ENCODE results near the gene OR52L1.

OR52L1 gene

DNA sequence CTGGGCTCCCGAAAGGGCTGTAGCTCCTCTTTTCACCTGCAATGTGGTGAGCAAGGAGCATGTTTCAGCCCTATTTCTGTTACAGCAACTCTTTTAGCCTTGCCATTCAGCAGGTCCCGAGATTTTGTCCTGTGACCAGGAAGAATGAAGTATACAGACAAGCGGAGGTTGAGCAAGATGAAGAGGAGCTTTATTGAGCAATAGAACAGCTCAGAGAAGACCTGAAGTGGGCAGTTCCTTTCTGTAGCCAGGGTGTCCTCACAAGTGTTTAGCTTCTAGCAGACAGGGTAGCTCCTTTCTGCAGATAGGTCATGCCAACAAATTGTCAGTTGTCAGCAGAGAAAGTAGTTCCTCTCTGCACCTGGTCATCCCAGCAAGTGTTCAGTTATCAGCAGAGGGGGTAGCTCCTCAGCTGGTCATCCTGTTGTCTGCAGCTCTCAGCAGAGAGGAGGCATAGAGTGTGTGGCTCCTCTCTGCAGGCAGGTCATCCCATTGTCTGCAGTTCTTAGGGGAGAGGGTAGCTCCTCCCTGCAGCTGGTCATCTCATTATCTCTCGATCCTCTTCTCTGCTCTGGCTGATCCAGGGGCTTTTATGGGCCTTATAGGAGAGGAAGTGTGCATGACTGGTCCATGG lies 25.4 kb upstream of the OR52L1 start:
- H3K4me3 ChIP-seq (ENCODE audit: low read depth, low read length): no peak overlapping the region
- DNase-seq (ENCODE audit: low read depth): no peak
- TF ChIP-seq, protein P1, sequence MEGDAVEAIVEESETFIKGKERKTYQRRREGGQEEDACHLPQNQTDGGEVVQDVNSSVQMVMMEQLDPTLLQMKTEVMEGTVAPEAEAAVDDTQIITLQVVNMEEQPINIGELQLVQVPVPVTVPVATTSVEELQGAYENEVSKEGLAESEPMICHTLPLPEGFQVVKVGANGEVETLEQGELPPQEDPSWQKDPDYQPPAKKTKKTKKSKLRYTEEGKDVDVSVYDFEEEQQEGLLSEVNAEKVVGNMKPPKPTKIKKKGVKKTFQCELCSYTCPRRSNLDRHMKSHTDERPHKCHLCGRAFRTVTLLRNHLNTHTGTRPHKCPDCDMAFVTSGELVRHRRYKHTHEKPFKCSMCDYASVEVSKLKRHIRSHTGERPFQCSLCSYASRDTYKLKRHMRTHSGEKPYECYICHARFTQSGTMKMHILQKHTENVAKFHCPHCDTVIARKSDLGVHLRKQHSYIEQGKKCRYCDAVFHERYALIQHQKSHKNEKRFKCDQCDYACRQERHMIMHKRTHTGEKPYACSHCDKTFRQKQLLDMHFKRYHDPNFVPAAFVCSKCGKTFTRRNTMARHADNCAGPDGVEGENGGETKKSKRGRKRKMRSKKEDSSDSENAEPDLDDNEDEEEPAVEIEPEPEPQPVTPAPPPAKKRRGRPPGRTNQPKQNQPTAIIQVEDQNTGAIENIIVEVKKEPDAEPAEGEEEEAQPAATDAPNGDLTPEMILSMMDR (IDR thresholded peaks at IDR 0.05; ENCODE audit: low read depth, low read length, missing control alignments): no peak
- in situ Hi-C loops (cut with HindIII; ENCODE audit: low sequenced_read_pairs): no loop called here

DNA sequence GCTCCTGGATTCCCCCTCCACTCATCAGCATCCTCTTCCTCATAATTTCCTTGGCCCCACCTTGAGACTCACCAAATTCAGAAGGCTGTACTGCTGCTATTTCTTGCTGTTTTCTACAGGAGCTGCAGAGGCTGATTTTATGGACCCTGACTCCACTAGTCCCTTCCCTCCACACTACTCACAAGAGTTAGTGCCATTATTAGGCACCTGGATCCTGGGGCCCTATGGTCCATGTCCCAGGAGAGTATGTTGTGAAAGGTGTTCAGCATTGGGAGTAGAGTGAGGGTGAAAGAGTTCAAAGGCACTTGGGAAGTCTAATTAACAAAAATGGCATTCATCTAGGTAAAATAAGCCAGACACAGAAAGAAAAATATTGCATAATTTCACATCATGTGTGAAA lies 20.1 kb upstream of the OR52L1 start, which contains the start of gene OR56A4:
Gene OR56A4 (minus strand): TSS at position 101 of the 400 bp plus-strand sequence. CDS start 3,954 bp downstream, outside the sequence.
- in situ Hi-C loops (cut with HindIII; ENCODE audit: low sequenced_read_pairs): no loop called here
- no peak for DNase-seq (ENCODE audit: low read depth)
- TF ChIP-seq, protein P1 (IDR thresholded peaks at IDR 0.05; ENCODE audit: low read depth, low read length, missing control alignments): no peak

DNA sequence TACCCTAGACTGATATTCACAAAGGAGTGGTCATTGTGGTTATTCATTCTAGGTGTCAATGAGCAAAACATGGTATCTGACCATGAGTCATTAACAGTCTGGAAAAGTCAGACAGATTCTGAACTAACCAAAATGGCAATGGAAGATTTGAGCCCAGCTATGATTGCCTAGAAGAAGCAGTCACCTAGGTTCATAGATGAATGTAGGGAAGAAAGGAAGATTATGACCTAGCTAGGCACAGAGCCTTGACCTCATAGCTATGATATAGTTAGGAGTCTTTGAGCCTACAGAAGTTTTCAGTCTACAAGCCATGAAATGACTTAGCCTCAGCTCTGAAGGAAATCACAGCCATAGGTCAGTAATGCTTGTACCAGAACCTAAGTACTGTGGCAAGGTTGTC lies 19.6 kb upstream of the OR52L1 start:
- no peak overlapping the region for H3K4me3 ChIP-seq (ENCODE audit: low read depth, low read length)
- in situ Hi-C loops (cut with HindIII; ENCODE audit: low sequenced_read_pairs): no loop called here
- TF ChIP-seq, protein P1 (IDR thresholded peaks at IDR 0.05; ENCODE audit: low read depth, low read length, missing control alignments): no peak
- no peak for DNase-seq (ENCODE audit: low read depth)

More for the DNA sequence above, 20.1 kb upstream of the OR52L1 start, which contains the start of gene OR56A4:
- no peak within 1 kb of the TSS for H3K4me3 ChIP-seq (ENCODE audit: low read depth, low read length)

DNA sequence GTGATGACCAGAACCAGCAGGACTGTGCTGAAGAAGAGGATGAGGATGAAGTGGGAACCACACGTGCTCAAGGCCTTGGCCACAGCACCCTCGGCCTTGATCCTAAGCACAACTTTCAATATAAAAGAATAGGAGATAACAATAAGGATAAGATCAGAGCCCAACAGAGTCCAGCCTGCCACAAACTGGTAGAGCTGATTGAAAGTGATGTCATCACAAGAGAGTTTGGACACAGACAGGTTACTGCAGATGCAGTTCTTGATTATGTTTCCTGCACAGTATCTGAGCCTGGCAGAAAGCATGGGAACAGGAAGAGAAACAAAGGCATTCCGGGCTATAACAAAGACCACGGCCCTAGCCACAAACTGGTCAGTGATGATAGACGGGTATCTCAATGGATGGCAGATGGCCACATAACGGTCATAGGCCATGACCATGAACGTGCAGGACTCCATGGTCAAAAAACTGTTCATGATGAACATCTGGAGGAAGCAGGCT lies 15.5 kb upstream of the OR52L1 start:
- in situ Hi-C loops (cut with HindIII; ENCODE audit: low sequenced_read_pairs): no loop called here
- DNase-seq (ENCODE audit: low read depth): no peak
- TF ChIP-seq, protein P1 (IDR thresholded peaks at IDR 0.05; ENCODE audit: low read depth, low read length, missing control alignments): no peak
- H3K4me3 ChIP-seq (ENCODE audit: low read depth, low read length): no peak overlapping the region

DNA sequence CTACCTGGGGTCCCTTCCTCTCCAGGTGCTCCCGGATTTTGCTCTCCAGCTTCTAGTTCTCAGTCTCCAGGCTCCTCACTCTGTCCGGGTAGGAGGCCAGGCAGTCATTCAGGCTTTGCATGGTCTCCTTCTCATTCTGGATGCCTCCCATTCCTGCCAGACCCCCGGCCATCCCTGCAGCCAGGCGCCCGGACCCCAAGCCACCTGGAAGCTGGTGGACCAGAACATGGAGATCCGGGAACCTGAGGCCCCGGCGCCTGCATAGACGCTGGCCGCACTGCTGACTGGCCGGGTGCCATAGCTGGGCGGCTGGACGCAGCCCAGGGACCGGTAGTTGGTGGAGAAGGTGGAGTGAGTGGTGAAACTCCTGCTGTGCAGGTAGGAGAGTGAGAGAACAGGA lies 8.0 kb upstream of the OR52L1 start:
- TF ChIP-seq, protein P1 (IDR thresholded peaks at IDR 0.05; ENCODE audit: low read depth, low read length, missing control alignments): no peak
- no peak for DNase-seq (ENCODE audit: low read depth)
- in situ Hi-C loops (cut with HindIII; ENCODE audit: low sequenced_read_pairs): no loop called here
- H3K4me3 ChIP-seq (ENCODE audit: low read depth, low read length): no peak overlapping the region

DNA sequence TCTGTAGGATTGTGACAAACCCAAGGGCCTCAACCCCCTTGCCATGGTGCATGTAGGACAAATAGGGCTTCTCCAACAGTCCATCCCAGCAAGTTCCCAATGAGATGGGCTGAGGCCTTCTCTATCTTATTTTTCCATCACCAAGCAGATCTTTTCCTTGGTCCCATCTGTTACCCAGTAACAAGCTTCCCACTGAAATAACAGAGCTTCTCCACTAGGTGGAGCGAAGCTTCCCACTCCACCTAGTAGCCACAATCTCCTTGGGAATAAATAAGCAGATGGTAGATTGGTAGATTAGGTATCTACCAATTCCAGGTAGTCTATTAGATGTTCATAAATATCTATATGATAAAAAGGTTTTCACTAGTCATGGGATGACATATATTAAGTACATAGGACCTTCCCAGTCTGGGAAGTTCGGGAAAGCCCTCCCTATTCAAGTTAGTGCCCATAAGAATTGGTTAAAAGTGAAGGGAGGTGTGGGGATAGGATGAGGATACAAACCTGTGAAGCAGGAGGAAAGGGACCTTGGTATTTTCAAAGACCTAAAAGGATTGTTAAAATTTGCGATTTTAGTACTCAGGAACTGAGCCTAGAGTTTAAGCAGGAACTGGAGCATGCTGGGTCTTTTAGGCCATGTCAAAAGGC lies 5.9 kb upstream of the OR52L1 start:
- TF ChIP-seq, protein P1 (IDR thresholded peaks at IDR 0.05; ENCODE audit: low read depth, low read length, missing control alignments): peak; percentile 36
- H3K4me3 ChIP-seq (ENCODE audit: low read depth, low read length): no peak overlapping the region
- in situ Hi-C loops (cut with HindIII; ENCODE audit: low sequenced_read_pairs): no loop called here
- DNase-seq (ENCODE audit: low read depth): no peak

Measured in astrocyte of the cerebellum (primary cell).